SK-N-SH (cell line): ENCODE results near the gene TMCO4. TPM values are rescaled to one million over a fixed set of nuclear protein-coding genes. Genes with fewer than 3 reads are reported as not detected.

Experiments
- CTCF ChIA-PET: fragments of 300-600, 350-600 bp; formaldehyde crosslinking; extraction: SDS; loops from one replicate; lab custom pipeline; 2021; lab: Yijun Ruan, JAX
- POLR2A ChIA-PET: fragments of 350-600 bp; sonication (Branson Sonifier 250); formaldehyde crosslinking; extraction: SDS; loops from one replicate; lab custom pipeline; 2020; ENCODE audit warnings: antibody characterized with exemption, inconsistent platforms; lab: Yijun Ruan, JAX
- DNase-seq: peaks from one replicate; pipeline ENCODE4 v3.0.0; 2012
- H2AFZ ChIP-seq: fragments of 200-600 bp; sonication (generic); 2 replicates; pipeline ENCODE4 v1.8.1; 2016; ENCODE audit warnings: antibody characterized with exemption, mild to moderate bottlenecking, low read depth
- H3F3A ChIP-seq: fragments of 200-600 bp; sonication (generic); replicated peaks from 2 replicates; pipeline ENCODE3; 2016; ENCODE audit warnings: antibody characterized with exemption, mild to moderate bottlenecking; ENCODE audit not compliant: insufficient read depth
- H3K27ac ChIP-seq, 2 experiments: fragments of 200-500 bp in 1 of 2; fragments of 200-600 bp in 1 of 2; sonication (Bioruptor generic) in 1 of 2; sonication (generic), shearing (Covaris generic) in 1 of 2; 2 replicates each; pipeline versions ENCODE4 v1.5.1 to v1.6.1; 2014 to 2016; ENCODE audit warnings: low read depth in 2 of 2, inconsistent platforms in 1 of 2, low read length in 1 of 2, mild to moderate bottlenecking in 1 of 2, mixed read lengths in 1 of 2
- H3K27me3 ChIP-seq: fragments of 200-600 bp; sonication (generic), shearing (Covaris generic); 2 replicates; pipeline ENCODE4 v1.6.1; 2016; ENCODE audit warnings: mixed run types; ENCODE audit not compliant: insufficient read depth
- H3K36me3 ChIP-seq, 2 experiments: fragments of 200-500 bp in 1 of 2; fragments of 200-600 bp in 1 of 2; sonication (Bioruptor generic) in 1 of 2; sonication (generic) in 1 of 2; replicated peaks in 1 of 2; 2 replicates each; pipeline versions ENCODE3 to v1.5.1; 2014 to 2016; ENCODE audit warnings: low read length in 1 of 2, mild to moderate bottlenecking in 1 of 2; ENCODE audit not compliant: insufficient read depth in 2 of 2, control insufficient read depth in 1 of 2
- H3K4me1 ChIP-seq, 2 experiments: fragments of 200-500 bp in 1 of 2; fragments of 200-600 bp in 1 of 2; sonication (Bioruptor generic) in 1 of 2; sonication (generic), shearing (Covaris generic) in 1 of 2; 2 replicates each; pipeline versions ENCODE4 v1.5.1 to v1.6.1; 2014 to 2016; ENCODE audit warnings: low read depth in 1 of 2, low read length in 1 of 2, mixed run types in 1 of 2; ENCODE audit not compliant: insufficient read depth in 2 of 2, control insufficient read depth in 1 of 2
- H3K4me2 ChIP-seq: fragments of 200-600 bp; sonication (generic), shearing (Covaris generic); 2 replicates; pipeline ENCODE4 v1.6.1; 2017; ENCODE audit warnings: mixed run types
- H3K4me3 ChIP-seq, 2 experiments: fragments of 200-500 bp in 1 of 2; fragments of 200-600 bp in 1 of 2; sonication (Bioruptor generic) in 1 of 2; sonication (generic), shearing (Covaris generic) in 1 of 2; 2 replicates each; pipeline versions ENCODE4 v1.5.1 to v1.8.1; 2014 to 2016; ENCODE audit warnings: low read depth in 2 of 2, inconsistent platforms in 1 of 2, low read length in 1 of 2, mild to moderate bottlenecking in 1 of 2, mixed read lengths in 1 of 2, moderate library complexity in 1 of 2
- H3K79me2 ChIP-seq: fragments of 200-600 bp; sonication (generic); 2 replicates; pipeline ENCODE4 v1.8.1; 2017; ENCODE audit warnings: mild to moderate bottlenecking; ENCODE audit not compliant: insufficient read depth
- H3K9ac ChIP-seq: fragments of 200-600 bp; sonication (generic); 2 replicates; pipeline ENCODE4 v1.6.1; 2017; ENCODE audit warnings: mixed run types
- H3K9me2 ChIP-seq: fragments of 200-600 bp; sonication (generic); 2 replicates; pipeline ENCODE4 v1.6.1; 2017; ENCODE audit warnings: mixed run types
- H3K9me3 ChIP-seq: fragments of 200-600 bp; sonication (generic); 2 replicates; pipeline ENCODE4 v1.6.1; 2017; ENCODE audit warnings: mixed run types, mild to moderate bottlenecking, moderate library complexity
- H4K20me1 ChIP-seq: fragments of 200-600 bp; sonication (generic); 2 replicates; pipeline ENCODE4 v1.6.1; 2017; ENCODE audit warnings: mild to moderate bottlenecking, mixed run types; ENCODE audit not compliant: insufficient read depth
- ELF1 ChIP-seq: IDR thresholded peaks from 2 replicates; pipeline ENCODE4 v1.4.0; 2012
- EZH2phosphoT487 ChIP-seq: fragments of 200-600 bp; sonication (generic); IDR thresholded peaks from 2 replicates; pipeline ENCODE4 v1.6.1; 2017; ENCODE audit warnings: low read depth, mixed run types, mild to moderate bottlenecking, antibody characterized with exemption, moderate library complexity, borderline replicate concordance
- FOXM1 ChIP-seq: IDR thresholded peaks from 2 replicates; pipeline ENCODE4 v1.4.0; 2012; ENCODE audit warnings: low read depth, mild to moderate bottlenecking
- GABPA ChIP-seq: IDR thresholded peaks from 2 replicates; pipeline ENCODE4 v1.4.0; 2012; ENCODE audit warnings: low read depth, mild to moderate bottlenecking
- GATA2 ChIP-seq: sonication (generic); formaldehyde crosslinking; IDR thresholded peaks from 2 replicates; pipeline ENCODE4 v1.5.0; 2020; ENCODE audit warnings: mild to moderate bottlenecking, missing genetic modification reagents
- MAX ChIP-seq: IDR thresholded peaks from 2 replicates; pipeline ENCODE4 v1.4.0; 2012; ENCODE audit warnings: low read depth
- MXI1 ChIP-seq: IDR thresholded peaks from 2 replicates; pipeline ENCODE4 v1.6.1; 2012; ENCODE audit warnings: mild to moderate bottlenecking, low read depth, low read length, improper control_type of control experiment
- NFIC ChIP-seq: IDR thresholded peaks from 2 replicates; pipeline ENCODE4 v1.4.0; 2012; ENCODE audit warnings: borderline replicate concordance
- REST ChIP-seq: IDR thresholded peaks from 2 replicates; pipeline ENCODE4 v1.6.1; 2012; ENCODE audit warnings: mild to moderate bottlenecking, low read depth, low read length, moderate library complexity
- RXRA ChIP-seq: IDR thresholded peaks from 2 replicates; pipeline ENCODE4 v1.4.0; 2012; ENCODE audit warnings: low read depth, mild to moderate bottlenecking, borderline replicate concordance
- SIN3A ChIP-seq: IDR thresholded peaks from 2 replicates; pipeline ENCODE4 v1.6.1; 2012; ENCODE audit warnings: low read depth, mild to moderate bottlenecking, low read length, moderate library complexity, borderline replicate concordance
- SMC3 ChIP-seq: IDR thresholded peaks from 2 replicates; pipeline ENCODE4 v1.6.1; 2012; ENCODE audit warnings: low read depth, low read length, improper control_type of control experiment
- TAF1 ChIP-seq: IDR thresholded peaks from 2 replicates; pipeline ENCODE4 v1.6.1; 2012; ENCODE audit warnings: low read depth, mild to moderate bottlenecking, low read length, moderate library complexity, borderline replicate concordance
- WGBS: methylation state at CpG from one replicate; pipeline ENCODE4 v1.1.6; 2017; ENCODE audit warnings: low lambda C conversion rate; 5-methylcytosine and 5-hydroxymethylcytosine counted together
- polyA plus RNA-seq, 3 experiments: library from polyadenylated mRNA; depleted of rRNA; stranded (reverse); fragments of >200 nt; gene quantifications; 2 replicates each; pipeline ENCODE4 v1.2.3, GENCODE V29; 2012

The TMCO4 gene
- polyA plus RNA-seq, 1 of the 3 experiments (the other 2 are of a cell fraction): 4.2 TPM

- POLR2A ChIA-PET: interaction anchor here (0.6 kb wide), 1 partner anchor 1406 kb away, joined by 3 read pairs; no protein-coding TSS in a partner anchor
- 97% methylated on average over 6 of the region's 7 CpGs for WGBS
Observed at GRCh38 chr1:19802269-19802668, 2.6 kb upstream of the TMCO4 start.

GRCh38 chr1:19800076-19800804, 524 bp upstream of the TMCO4 start:
- peak; percentile 71 for DNase-seq
- H3K9me2 ChIP-seq: no peaks in the 10 kb centered on the region
- no peaks in the 10 kb centered on the region for H3K27me3 ChIP-seq
- no peaks in the 10 kb centered on the region for H3K79me2 ChIP-seq
- 43% methylated on average over 23 of the region's 33 CpGs for WGBS
- TF ChIP-seq NFIC (no peak), MAX (peak; percentile 76; the same call in 1 of the 2 replicates), ELF1 (0 out of 2 replicates have a peak, but pooled peaks have one; percentile 16)
- peaks cover 0 to 6% of the 10 kb centered on the region in 2 experiments; a peak in 1 of 4 replicates for H3K4me1 ChIP-seq
- H3K4me2 ChIP-seq: peak overlapping the region; percentile 77
- H3K4me3 ChIP-seq: peak overlapping the region; percentile 54 to 61
- H3K9ac ChIP-seq: peak overlapping the region; percentile 72
- H3K36me3 ChIP-seq: no peaks in the 10 kb centered on the region
- CTCF ChIA-PET: interaction anchor here (1.0 to 1.5 kb wide), 3 partner anchors 11 to 40 kb away, joined by 3 to 4 read pairs (median 3); no protein-coding TSS in a partner anchor
- POLR2A ChIA-PET: no interaction called here
- H3K9me3 ChIP-seq: no peaks in the 10 kb centered on the region
- H3K27ac ChIP-seq: peak overlapping the region in 1 of 2 experiments; percentile 55; a peak in 2 of 4 replicates
- H4K20me1 ChIP-seq: no peaks in the 10 kb centered on the region
- H2AFZ ChIP-seq: peak overlapping the region; percentile 86; the same call in 1 of the 2 replicates
- no peaks in the 10 kb centered on the region for H3F3A ChIP-seq

More at GRCh38 chr1:19802269-19802668, 2.6 kb upstream of the TMCO4 start:
- no peak overlapping the region for H3K4me2 ChIP-seq
- H3K9me2 ChIP-seq: no peaks in the 10 kb centered on the region
- H4K20me1 ChIP-seq: no peaks in the 10 kb centered on the region
- no peaks in the 10 kb centered on the region for H3F3A ChIP-seq
- no peak overlapping the region for H3K9ac ChIP-seq
- no peaks in the 10 kb centered on the region for H3K27me3 ChIP-seq
- no peak for TF ChIP-seq RXRA
- no peak for TF ChIP-seq MXI1
- TF ChIP-seq TAF1: no peak
- no peak for TF ChIP-seq REST
- no peak for TF ChIP-seq SMC3
- no peak for TF ChIP-seq GATA2 (CRISPR knock-in tag)
- no peak for TF ChIP-seq EZH2phosphoT487
- TF ChIP-seq GABPA: no peak
- no peak for TF ChIP-seq SIN3A
- TF ChIP-seq FOXM1: no peak
- CTCF ChIA-PET: no interaction called here
- no peak for DNase-seq
- no peak overlapping the region for H3K4me3 ChIP-seq
- H3K79me2 ChIP-seq: no peaks in the 10 kb centered on the region
- H3K4me1 ChIP-seq: peaks cover 0 to 6% of the 10 kb centered on the region in 2 experiments; a peak in 1 of 4 replicates
- H3K27ac ChIP-seq: no peak overlapping the region
- H3K36me3 ChIP-seq: no peaks in the 10 kb centered on the region
- no peaks in the 10 kb centered on the region for H3K9me3 ChIP-seq
- H2AFZ ChIP-seq: no peak overlapping the region
